Parathyroid adenoma (tissue), 2 donors: ENCODE measurements around the gene DTX3.

Source experiments
- H2AFZ ChIP-seq: fragments of 300-600 bp; sonication (generic); one replicate; pipeline ENCODE4 v1.7.0; 2017; ENCODE audit warnings: antibody characterized with exemption, mild to moderate bottlenecking
- H3K27ac ChIP-seq: fragments of 300-600 bp; sonication (generic); one replicate; pipeline ENCODE4 v1.7.0; 2017
- H3K27me3 ChIP-seq: fragments of 300-600 bp; sonication (generic); one replicate; pipeline ENCODE4 v1.7.0; 2017; ENCODE audit warnings: low read length; ENCODE audit not compliant: control insufficient read depth, insufficient read depth
- H3K36me3 ChIP-seq: fragments of 300-600 bp; sonication (generic); one replicate; pipeline ENCODE4 v1.7.0; 2017; ENCODE audit warnings: low read length; ENCODE audit not compliant: control insufficient read depth, insufficient read depth
- H3K4me1 ChIP-seq: fragments of 300-600 bp; sonication (generic); one replicate; pipeline ENCODE4 v1.7.0; 2017; ENCODE audit warnings: control low read depth
- H3K4me2 ChIP-seq: fragments of 300-600 bp; sonication (generic); one replicate; pipeline ENCODE4 v1.7.0; 2017; ENCODE audit warnings: low read length
- H3K4me3 ChIP-seq: fragments of 300-600 bp; sonication (generic); one replicate; pipeline ENCODE4 v1.7.0; 2017; ENCODE audit warnings: low read depth, low read length
- H3K79me2 ChIP-seq: fragments of 300-600 bp; sonication (generic); one replicate; pipeline ENCODE4 v1.7.0; 2017; ENCODE audit warnings: control low read depth
- H3K9ac ChIP-seq: fragments of 300-600 bp; sonication (generic); one replicate; pipeline ENCODE4 v1.7.0; 2017; ENCODE audit warnings: mild to moderate bottlenecking
- H3K9me3 ChIP-seq: fragments of 300-600 bp; sonication (generic); one replicate; pipeline ENCODE4 v1.7.0; 2017; ENCODE audit warnings: low read length; ENCODE audit not compliant: control insufficient read depth
- TF ChIP-seq, protein P1 (sequence below): fragments of 300-600 bp; sonication (generic); IDR thresholded peaks from one replicate; pipeline ENCODE4 v1.7.0; 2017; ENCODE audit warnings: antibody characterized with exemption, mild to moderate bottlenecking
- donor health status: primary hyperparathyroidism.

Gene DTX3

GRCh38 chr12:57577981-57578758 lies 26.5 kb upstream of the DTX3 start:
- no peaks in the 10 kb centered on the region for H3K9me3 ChIP-seq
- no peak overlapping the region for H3K9ac ChIP-seq
- H3K4me2 ChIP-seq: no peak overlapping the region
- no peak overlapping the region for H3K4me3 ChIP-seq
- H3K79me2 ChIP-seq: no peaks in the 10 kb centered on the region
- H2AFZ ChIP-seq: no peak overlapping the region
- H3K4me1 ChIP-seq: no peaks in the 10 kb centered on the region
- H3K27me3 ChIP-seq: no peaks in the 10 kb centered on the region
- TF ChIP-seq, protein P1, sequence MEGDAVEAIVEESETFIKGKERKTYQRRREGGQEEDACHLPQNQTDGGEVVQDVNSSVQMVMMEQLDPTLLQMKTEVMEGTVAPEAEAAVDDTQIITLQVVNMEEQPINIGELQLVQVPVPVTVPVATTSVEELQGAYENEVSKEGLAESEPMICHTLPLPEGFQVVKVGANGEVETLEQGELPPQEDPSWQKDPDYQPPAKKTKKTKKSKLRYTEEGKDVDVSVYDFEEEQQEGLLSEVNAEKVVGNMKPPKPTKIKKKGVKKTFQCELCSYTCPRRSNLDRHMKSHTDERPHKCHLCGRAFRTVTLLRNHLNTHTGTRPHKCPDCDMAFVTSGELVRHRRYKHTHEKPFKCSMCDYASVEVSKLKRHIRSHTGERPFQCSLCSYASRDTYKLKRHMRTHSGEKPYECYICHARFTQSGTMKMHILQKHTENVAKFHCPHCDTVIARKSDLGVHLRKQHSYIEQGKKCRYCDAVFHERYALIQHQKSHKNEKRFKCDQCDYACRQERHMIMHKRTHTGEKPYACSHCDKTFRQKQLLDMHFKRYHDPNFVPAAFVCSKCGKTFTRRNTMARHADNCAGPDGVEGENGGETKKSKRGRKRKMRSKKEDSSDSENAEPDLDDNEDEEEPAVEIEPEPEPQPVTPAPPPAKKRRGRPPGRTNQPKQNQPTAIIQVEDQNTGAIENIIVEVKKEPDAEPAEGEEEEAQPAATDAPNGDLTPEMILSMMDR: no peak
- no peaks in the 10 kb centered on the region for H3K36me3 ChIP-seq
- H3K27ac ChIP-seq: no peak overlapping the region

DNA sequence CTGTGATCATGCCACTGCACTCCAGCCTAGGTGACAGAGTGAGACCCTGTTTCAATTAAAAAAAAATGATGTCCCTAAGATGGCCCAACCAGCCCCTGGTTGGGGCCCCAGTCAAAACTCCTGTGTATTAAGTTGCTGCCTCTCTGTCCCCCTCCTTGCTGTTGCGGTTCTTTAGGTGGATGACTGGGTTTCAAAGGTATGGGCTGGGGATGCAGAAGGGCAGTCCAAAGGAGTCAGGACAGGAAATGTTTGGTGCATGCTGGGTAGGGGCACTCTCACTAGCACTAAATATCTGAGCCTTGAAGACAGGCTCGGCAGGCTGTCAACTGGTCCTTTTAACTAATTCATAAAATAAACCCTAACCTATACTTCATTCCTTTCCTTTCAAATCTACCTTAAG lies 25.6 kb upstream of the DTX3 start:
- Histone ChIP-seq H3K4me2 (no peak overlapping the region), H3K79me2 (no peaks in the 10 kb centered on the region), H3K27ac (no peak overlapping the region), H3K4me3 (no peak overlapping the region), H3K27me3 (no peaks in the 10 kb centered on the region), H3K36me3 (no peaks in the 10 kb centered on the region), H3K4me1 (no peaks in the 10 kb centered on the region), H2AFZ (no peak overlapping the region), H3K9ac (no peak overlapping the region), H3K9me3 (no peaks in the 10 kb centered on the region)
- TF ChIP-seq, protein P1: no peak

- H3K27ac ChIP-seq: no peak overlapping the region
- no peaks in the 10 kb centered on the region for H3K36me3 ChIP-seq
- H3K79me2 ChIP-seq: no peaks in the 10 kb centered on the region
- no peak overlapping the region for H3K9ac ChIP-seq
- no peak overlapping the region for H3K4me3 ChIP-seq
- H3K27me3 ChIP-seq: no peaks in the 10 kb centered on the region
- H2AFZ ChIP-seq: no peak overlapping the region
- no peak overlapping the region for H3K4me2 ChIP-seq
- H3K4me1 ChIP-seq: no peaks in the 10 kb centered on the region
- TF ChIP-seq, protein P1: no peak
- H3K9me3 ChIP-seq: no peaks in the 10 kb centered on the region
These were observed 24.8 kb upstream of the DTX3 start for GRCh38 chr12:57579677-57580465.

GRCh38 chr12:57580466-57580795 lies 24.2 kb upstream of the DTX3 start:
- Histone ChIP-seq H3K4me1 (no peaks in the 10 kb centered on the region), H3K27ac (no peak overlapping the region), H2AFZ (no peak overlapping the region), H3K9me3 (no peaks in the 10 kb centered on the region), H3K4me3 (no peak overlapping the region), H3K4me2 (no peak overlapping the region), H3K27me3 (no peaks in the 10 kb centered on the region), H3K9ac (no peak overlapping the region), H3K79me2 (no peaks in the 10 kb centered on the region), H3K36me3 (no peaks in the 10 kb centered on the region)
- TF ChIP-seq, protein P1: no peak
